Liver (tissue), 3 donors: ENCODE data around the gene ANKRD20A1.
"Not testable (repeated sequence)": the region's sequence is repeated elsewhere in the genome, so short reads cannot be mapped to it uniquely, and the experiment has no call there.

ENCODE experiments used
- ATF3 ChIP-seq: IDR thresholded peaks from 2 replicates; pipeline ENCODE4 v1.6.1; 2016; ENCODE audit warnings: antibody characterized with exemption
- CTCF ChIP-seq: fragments of 150-350 bp; IDR thresholded peaks from 2 replicates; pipeline ENCODE4 v1.5.1; 2017; ENCODE audit warnings: improper control_type of control experiment, low read depth, low read length; ENCODE audit not compliant: missing input control
- EGR1 ChIP-seq, 2 donors: IDR thresholded peaks; 2 replicates each; pipeline ENCODE4 v1.6.1; 2016 to 2018; ENCODE audit warnings: antibody characterized with exemption in 2 of 2, low read depth in 2 of 2
- GABPA ChIP-seq, 2 donors: IDR thresholded peaks in 1 of 2; conservative IDR thresholded peaks in 1 of 2; 2 replicates each; pipeline ENCODE4 v1.6.1; 2016; ENCODE audit warnings: antibody characterized with exemption in 2 of 2, mild to moderate bottlenecking in 1 of 2, moderate library complexity in 1 of 2
- HNF4A ChIP-seq, 2 donors: conservative IDR thresholded peaks; 2 replicates each; pipeline ENCODE4 v1.6.1; 2016; ENCODE audit warnings: antibody characterized with exemption in 2 of 2, mild to moderate bottlenecking in 2 of 2
- HNF4G ChIP-seq: IDR thresholded peaks from 2 replicates; pipeline ENCODE4 v1.6.1; 2016; ENCODE audit warnings: antibody characterized with exemption
- JUND ChIP-seq, 2 donors: IDR thresholded peaks; 2 replicates each; pipeline ENCODE4 v1.6.1; 2016; ENCODE audit warnings: antibody characterized with exemption in 2 of 2
- MAX ChIP-seq: IDR thresholded peaks from 2 replicates; pipeline ENCODE4 v1.6.1; 2016; ENCODE audit warnings: antibody characterized with exemption
- NR2F2 ChIP-seq: IDR thresholded peaks from 2 replicates; pipeline ENCODE4 v1.6.1; 2016; ENCODE audit warnings: antibody characterized with exemption
- RAD21 ChIP-seq, 2 donors: IDR thresholded peaks; 2 replicates each; pipeline ENCODE4 v1.6.1; 2016; ENCODE audit warnings: antibody characterized with exemption in 2 of 2, mild to moderate bottlenecking in 2 of 2
- RXRA ChIP-seq, 2 donors: IDR thresholded peaks; 2 replicates each; pipeline ENCODE4 v1.6.1; 2017 to 2018; ENCODE audit warnings: antibody characterized with exemption in 2 of 2, mild to moderate bottlenecking in 1 of 2
- SP1 ChIP-seq: IDR thresholded peaks from 2 replicates; pipeline ENCODE4 v1.6.1; 2018; ENCODE audit warnings: antibody characterized with exemption, mild to moderate bottlenecking
- TAF1 ChIP-seq: conservative IDR thresholded peaks from 2 replicates; pipeline ENCODE4 v1.6.1; 2016; ENCODE audit warnings: antibody characterized with exemption, mild to moderate bottlenecking
- ZBTB33 ChIP-seq: IDR thresholded peaks from 2 replicates; pipeline ENCODE4 v1.6.1; 2016; ENCODE audit warnings: antibody characterized with exemption
- donor health status: healthy.
- donor health status: healthy.

GRCh38 chr9:67858871-67859270 lies at the start of gene ANKRD20A1:
- TF ChIP-seq CTCF = peak; percentile 4
- TF ChIP-seq SP1; GABPA (IDR thresholded peaks at IDR 0.05 in 1 of 2, conservative IDR thresholded peaks at IDR 0.05 in 1 of 2); JUND (IDR thresholded peaks at IDR 0.05); MAX; TAF1; NR2F2; HNF4A (conservative IDR thresholded peaks at IDR 0.05); ZBTB33; EGR1 (IDR thresholded peaks at IDR 0.05; ENCODE audit: low read depth in 2 of 2); ATF3; HNF4G; RAD21 (IDR thresholded peaks at IDR 0.05); RXRA (IDR thresholded peaks at IDR 0.05): not testable (repeated sequence)
